Esophagus (tissue), 2 donors: ENCODE results near the gene ING3. TPM values are rescaled to one million over a fixed set of nuclear protein-coding genes. Genes with fewer than 3 reads are reported as not detected.

Experiments used
- H3K27ac ChIP-seq, 2 donors: one replicate each; pipeline ENCODE4 v1.5.1; 2013; ENCODE audit warnings: low read depth in 2 of 2, mild to moderate bottlenecking in 2 of 2, inconsistent platforms in 1 of 2, low read length in 1 of 2, moderate library complexity in 1 of 2
- H3K27me3 ChIP-seq, 2 donors: one replicate each; pipeline ENCODE4 v1.6.1; 2013; ENCODE audit warnings: low read length in 2 of 2, control low read depth in 1 of 2, mild to moderate bottlenecking in 1 of 2; ENCODE audit not compliant: insufficient read depth in 2 of 2, control insufficient read depth in 1 of 2
- H3K36me3 ChIP-seq, 2 donors: one replicate each; pipeline ENCODE4 v1.6.1; 2013; ENCODE audit warnings: low read length in 1 of 2; ENCODE audit not compliant: control insufficient read depth in 2 of 2, insufficient read depth in 2 of 2
- H3K4me1 ChIP-seq, 2 donors: one replicate each; pipeline ENCODE4 v1.6.1; 2013; ENCODE audit warnings: low read length in 1 of 2; ENCODE audit not compliant: control insufficient read depth in 2 of 2, insufficient read depth in 2 of 2
- H3K4me3 ChIP-seq, 2 donors: one replicate each; pipeline ENCODE4 v1.5.1; 2013; ENCODE audit warnings: low read length in 2 of 2, mild to moderate bottlenecking in 2 of 2, low read depth in 1 of 2, moderate library complexity in 1 of 2
- H3K9me3 ChIP-seq, 2 donors: one replicate each; pipeline ENCODE4 v1.6.1; 2013; ENCODE audit warnings: mild to moderate bottlenecking in 2 of 2, low read depth in 1 of 2, low read length in 1 of 2, moderate library complexity in 1 of 2; ENCODE audit not compliant: control insufficient read depth in 2 of 2, insufficient read depth in 1 of 2
- WGBS, 2 donors: extraction: QIAGEN DNeasy Blood & Tissue Kit; methylation state at CpG; one replicate each; pipeline ENCODE4 v1.1.7; 2013; 5-methylcytosine and 5-hydroxymethylcytosine counted together
- polyA plus RNA-seq, 2 donors: library from polyadenylated mRNA; stranded (reverse); fragments of 200-250 nt; gene quantifications; one replicate each; pipeline ENCODE4 v1.2.3, GENCODE V29; 2013
- donor health status: healthy with polysubstance abuse.
- donor health status: Bipolar disorder and iron deficiency.

The ING3 gene
- polyA plus RNA-seq, 2 donors: 5.6 to 8.3 TPM

DNA sequence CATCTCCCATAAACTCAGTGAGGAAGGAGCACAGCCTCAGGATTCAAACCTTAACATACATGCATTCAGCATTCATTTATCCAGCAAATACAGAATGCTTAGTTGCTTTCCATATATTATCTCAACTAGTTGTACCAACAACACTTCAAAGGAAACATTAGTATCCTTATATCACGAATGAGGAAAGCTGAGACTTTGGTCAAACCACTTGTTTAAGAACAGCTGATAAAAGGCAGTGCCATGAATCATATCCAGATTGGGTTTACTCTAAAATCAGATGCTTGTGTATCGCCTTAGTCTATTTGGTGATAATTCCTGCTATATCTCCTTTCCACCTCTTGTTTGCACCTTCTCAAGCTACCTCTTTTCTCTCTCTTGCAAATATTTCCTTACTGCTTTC lies 36.1 kb downstream of the ING3 start:
- Histone ChIP-seq H3K4me1 (no peaks in the 10 kb centered on the region), H3K27ac (no peak overlapping the region), H3K4me3 (no peak overlapping the region), H3K36me3 (no peaks in the 10 kb centered on the region), H3K9me3 (no peaks in the 10 kb centered on the region), H3K27me3 (no peaks in the 10 kb centered on the region)
- 72 to 84% methylated on average over 2 of the region's 2 CpGs for WGBS, 2 donors

DNA sequence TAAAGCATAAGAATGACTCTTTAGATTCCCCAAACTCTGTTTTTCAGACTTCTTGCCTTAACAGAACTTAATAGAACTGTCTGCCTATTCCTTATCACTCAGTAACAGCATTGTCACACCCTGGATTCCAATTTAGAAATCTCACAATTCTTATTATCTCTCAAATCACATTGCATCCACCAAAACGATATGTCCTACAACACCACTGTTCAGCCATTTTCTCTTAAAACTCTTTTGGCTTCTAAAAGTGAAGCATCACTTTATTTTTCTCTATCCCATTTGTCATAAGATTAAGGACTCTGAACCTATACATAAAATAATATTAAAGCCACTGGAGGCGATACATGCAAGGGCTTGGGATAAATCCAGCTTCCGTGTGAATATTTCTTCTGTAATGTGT lies 36.7 kb downstream of the ING3 start:
- Histone ChIP-seq H3K36me3 (no peaks in the 10 kb centered on the region), H3K27ac (no peak overlapping the region), H3K9me3 (no peaks in the 10 kb centered on the region), H3K4me3 (no peak overlapping the region), H3K4me1 (no peaks in the 10 kb centered on the region), H3K27me3 (no peaks in the 10 kb centered on the region)
- 1 to 4% methylated on average over 3 of the region's 3 CpGs for WGBS, 2 donors

GRCh38 chr7:120987683-120988590 lies 37.4 kb downstream of the ING3 start:
- Histone ChIP-seq H3K4me3 (peak overlapping the region; percentile 47 to 48), H3K27me3 (no peaks in the 10 kb centered on the region), H3K9me3 (no peaks in the 10 kb centered on the region), H3K36me3 (no peaks in the 10 kb centered on the region), H3K27ac (peak overlapping the region; percentile 47 to 72), H3K4me1 (no peaks in the 10 kb centered on the region)
- WGBS, 2 donors: 1% methylated on average over 12 of the region's 12 CpGs

DNA sequence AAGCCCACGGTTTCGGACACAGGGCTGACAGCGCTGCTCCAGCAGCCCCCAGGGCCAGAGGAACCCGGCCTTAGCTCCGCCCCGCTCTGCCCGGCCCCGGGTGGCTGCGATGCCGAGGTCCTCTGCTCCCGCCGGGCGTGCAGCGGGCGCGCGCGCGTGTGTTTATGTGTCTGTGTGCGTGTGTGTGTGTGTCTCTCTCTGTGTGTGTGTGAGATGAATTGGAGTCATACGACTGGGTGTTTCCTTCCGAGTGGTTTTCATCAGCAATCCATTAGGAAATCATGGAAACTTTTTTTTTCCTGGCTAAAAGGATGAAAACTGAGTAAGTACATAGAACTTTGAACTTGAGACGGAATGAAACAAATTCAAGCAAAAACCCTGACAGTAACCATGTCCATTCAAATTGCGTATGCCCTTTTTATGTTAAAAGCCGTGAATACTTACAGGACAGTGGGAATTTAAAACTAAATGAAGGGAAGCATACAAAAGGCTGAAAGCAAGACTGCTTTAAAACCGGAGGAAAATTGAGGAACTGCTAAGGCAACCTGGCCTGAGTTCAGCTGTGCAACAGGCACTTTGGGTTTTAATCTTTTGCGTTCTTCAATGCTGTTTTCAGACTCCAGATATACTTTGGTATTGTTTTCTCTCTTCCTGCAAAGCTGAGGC lies 38.1 kb downstream of the ING3 start, which contains the start of gene CPED1:
Gene CPED1, plus strand, starts transcription at position 121 of the 666 bp plus-strand sequence. CDS start 911 bp downstream, outside the sequence.
- Histone ChIP-seq H3K36me3 (no peaks in the 10 kb centered on the region), H3K27me3 (no peaks in the 10 kb centered on the region), H3K4me1 (no peaks in the 10 kb centered on the region), H3K4me3 (peak within 1 kb of the TSS; percentile 47 to 48), H3K9me3 (no peaks in the 10 kb centered on the region), H3K27ac (peak within 1 kb of the TSS; percentile 72 to 74)
- WGBS, 2 donors: 1 to 2% methylated on average over 27 of the region's 27 CpGs

- H3K27me3 ChIP-seq: no peaks in the 10 kb centered on the region
- no peaks in the 10 kb centered on the region for H3K4me1 ChIP-seq
- H3K9me3 ChIP-seq: no peaks in the 10 kb centered on the region
- 39 to 51% methylated on average over 15 of the region's 15 CpGs for WGBS, 2 donors
- peak overlapping the region; percentile 72 to 74 for H3K27ac ChIP-seq
- H3K36me3 ChIP-seq: no peaks in the 10 kb centered on the region
- H3K4me3 ChIP-seq: peak overlapping the region; percentile 41 to 48
Observed at GRCh38 chr7:120989257-120990220, 39.0 kb downstream of the ING3 start.

- Histone ChIP-seq H3K4me1 (no peaks in the 10 kb centered on the region), H3K4me3 (no peak overlapping the region), H3K9me3 (no peaks in the 10 kb centered on the region), H3K27me3 (no peaks in the 10 kb centered on the region), H3K36me3 (no peaks in the 10 kb centered on the region), H3K27ac (no peak overlapping the region)
- 79% methylated on average over 6 of the region's 6 CpGs for WGBS, 2 donors
Observed at GRCh38 chr7:120990468-120991118, 40.0 kb downstream of the ING3 start.

DNA sequence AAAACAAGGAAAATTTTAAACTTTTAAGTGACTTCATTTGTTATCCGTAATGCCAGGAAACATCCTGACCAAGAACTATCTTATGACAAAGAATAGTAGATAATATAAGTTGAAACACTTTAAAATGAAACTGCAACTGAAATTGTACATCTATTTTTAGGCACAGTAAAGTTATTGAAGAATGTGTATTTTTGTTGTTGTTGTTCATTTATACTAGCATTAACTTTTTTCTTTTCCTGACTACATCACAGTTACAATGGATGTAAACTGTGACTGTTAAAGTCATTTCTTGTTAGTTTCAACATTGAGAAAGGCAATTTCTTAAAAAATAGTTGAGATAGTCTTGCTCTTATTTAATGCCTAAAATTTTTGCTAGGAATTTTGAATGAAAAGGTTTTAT lies 40.6 kb downstream of the ING3 start:
- no peaks in the 10 kb centered on the region for H3K9me3 ChIP-seq
- no peaks in the 10 kb centered on the region for H3K36me3 ChIP-seq
- WGBS, 2 donors: 58 to 77% methylated on average over 1 of the region's 1 CpG
- H3K4me3 ChIP-seq: no peak overlapping the region
- no peaks in the 10 kb centered on the region for H3K4me1 ChIP-seq
- H3K27me3 ChIP-seq: no peaks in the 10 kb centered on the region
- no peak overlapping the region for H3K27ac ChIP-seq

- H3K9me3 ChIP-seq: no peaks in the 10 kb centered on the region
- H3K27ac ChIP-seq: no peak overlapping the region
- WGBS, 2 donors: 34 to 37% methylated on average over 2 of the region's 2 CpGs
- H3K27me3 ChIP-seq: no peaks in the 10 kb centered on the region
- H3K36me3 ChIP-seq: no peaks in the 10 kb centered on the region
- H3K4me1 ChIP-seq: no peaks in the 10 kb centered on the region
- no peak overlapping the region for H3K4me3 ChIP-seq
Observed at GRCh38 chr7:120991581-120991980, 41.0 kb downstream of the ING3 start.
